NCI-H446 treated with DMSO at 0.1 percent for 48 hours (cell line): ENCODE measurements around the gene NFE2.

Experiments
- DNase-seq: peaks from one replicate; lab custom pipeline; 2025; lab: John Stamatoyannopoulos, UW

Gene NFE2

DNA sequence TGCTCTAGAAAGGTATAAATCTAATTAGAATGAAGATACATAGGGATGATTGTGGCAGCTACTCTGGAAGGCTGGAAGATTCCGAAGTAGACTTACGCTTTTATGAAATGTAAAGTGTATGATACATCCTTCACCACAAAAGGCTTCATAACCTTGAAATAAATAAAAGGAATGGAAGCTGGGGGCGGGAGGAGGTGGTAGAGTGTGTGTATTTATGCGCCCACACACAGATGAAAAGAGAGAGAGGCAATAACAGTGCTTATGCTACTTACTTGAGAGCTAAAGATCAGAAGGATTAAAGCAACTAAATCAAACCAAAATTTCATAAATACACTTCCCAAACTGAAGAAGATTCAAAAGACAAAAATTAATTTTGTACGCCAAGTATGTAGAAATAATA, 51.3 kb downstream of the NFE2 start:
- no peak for DNase-seq

DNA sequence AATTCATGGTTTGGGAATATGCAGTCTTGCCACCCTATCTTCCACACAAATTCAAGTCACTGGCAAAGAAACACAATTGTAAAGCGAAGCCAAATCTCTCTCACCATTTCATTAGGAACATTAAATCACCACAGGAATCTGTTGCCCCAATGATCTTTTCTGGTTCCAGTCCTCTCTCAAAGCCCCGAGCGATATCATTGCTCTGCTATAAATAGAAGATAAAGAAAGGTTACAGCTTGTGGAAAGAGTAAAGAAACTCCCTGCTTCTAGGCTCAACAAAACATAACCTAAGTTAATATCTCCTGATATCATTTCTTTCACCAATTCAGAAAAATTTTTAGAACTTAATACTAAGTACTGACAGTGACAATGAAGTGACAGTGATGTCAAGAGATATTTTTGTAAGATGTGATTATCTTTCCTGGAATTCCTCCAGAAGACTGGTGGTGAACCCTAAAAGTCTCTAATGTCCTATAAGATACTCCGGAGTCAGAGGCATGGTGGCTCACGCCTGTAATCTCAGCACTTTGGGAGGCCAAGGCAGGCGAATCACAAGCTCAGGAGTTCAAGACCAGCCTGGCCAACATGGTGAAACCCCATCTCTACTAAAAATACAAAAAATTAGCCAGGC, 54.7 kb downstream of the NFE2 start:
- no peak for DNase-seq
